Activated naive CD4-positive, alpha-beta T cell (primary cell): Measurements from ENCODE around the gene RASAL2.

ENCODE experiments used
- DNase-seq, 4 experiments: peaks; one replicate each; lab custom pipeline; 2025; lab: John Stamatoyannopoulos, UW

Gene RASAL2

GRCh38 chr1:178513278-178513983 is 419.5 kb downstream of the RASAL2 start:
- no peak for DNase-seq

GRCh38 chr1:178516110-178516509 is 422.2 kb downstream of the RASAL2 start:
- DNase-seq, result no peak

- no peak for DNase-seq
Observed at GRCh38 chr1:178518894-178519293, 425.0 kb downstream of the RASAL2 start.

GRCh38 chr1:178520803-178521202 is 426.9 kb downstream of the RASAL2 start:
- no peak for DNase-seq

GRCh38 chr1:178521241-178521640 is 427.3 kb downstream of the RASAL2 start:
- no peak for DNase-seq

GRCh38 chr1:178527117-178527516 is 433.2 kb downstream of the RASAL2 start:
- no peak for DNase-seq

- no peak for DNase-seq
Observed at GRCh38 chr1:178528228-178528952, 434.5 kb downstream of the RASAL2 start.

- no peak for DNase-seq
Observed at GRCh38 chr1:178528953-178529335, 435.0 kb downstream of the RASAL2 start.

- no peak for DNase-seq
Observed at GRCh38 chr1:178529364-178530036, 435.6 kb downstream of the RASAL2 start.

- DNase-seq, result no peak
Observed at GRCh38 chr1:178530037-178530402, 436.1 kb downstream of the RASAL2 start.

- DNase-seq, result no peak
Observed at GRCh38 chr1:178530502-178530901, 436.6 kb downstream of the RASAL2 start.

GRCh38 chr1:178531887-178532286 is 438.0 kb downstream of the RASAL2 start:
- no peak for DNase-seq

- peak; percentile 33 to 72 (median 53) for DNase-seq
Observed at GRCh38 chr1:178532392-178532791, 438.5 kb downstream of the RASAL2 start.

GRCh38 chr1:178533121-178533946 is 439.4 kb downstream of the RASAL2 start:
- DNase-seq, result no peak
